ENCODE measurements around the gene CADM1. TPM values are rescaled to one million over a fixed set of nuclear protein-coding genes. Genes with fewer than 3 reads are reported as not detected.

Gene CADM1
- total RNA-seq, 1 experiment from 2014 or later, result 12.9 TPM

DNA sequence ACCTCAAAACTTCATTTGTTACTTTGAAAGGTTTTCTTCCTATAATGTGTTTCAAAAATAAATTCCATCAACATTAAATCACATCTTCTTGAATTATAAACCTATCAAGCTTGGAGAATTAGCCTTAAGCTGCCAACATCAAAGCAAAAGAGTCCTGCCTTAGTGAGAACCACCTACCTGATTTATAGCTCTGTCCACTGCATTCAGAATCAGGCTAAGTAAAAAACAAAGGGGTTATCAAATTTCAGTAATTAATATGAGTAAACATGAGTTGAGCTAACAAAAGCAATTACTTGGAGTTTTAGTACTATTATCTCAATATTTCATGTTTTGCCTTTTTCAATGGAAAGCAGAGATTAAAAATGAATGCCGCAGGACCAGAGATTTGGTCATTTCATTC lies 73.9 kb downstream of the CADM1 start:
- intact Hi-C loops (cut with micrococcal nuclease; ENCODE audit: unreplicated experiment), result no loop called here
- no peaks in the 10 kb centered on the region for H3K9me3 ChIP-seq (ENCODE audit: low read depth, low read length, poor library complexity, severe bottlenecking)
- H3K27ac ChIP-seq (ENCODE audit: low read depth, low read length, poor library complexity, severe bottlenecking), result no peak overlapping the region
- H3K27me3 ChIP-seq (replicated peaks; ENCODE audit: insufficient read depth, low read depth, low read length, poor library complexity), result no peaks in the 10 kb centered on the region
- H3K36me3 ChIP-seq (ENCODE audit: insufficient read depth, low read length, poor library complexity, severe bottlenecking), result no peaks in the 10 kb centered on the region
- BruUV-seq (replicated peaks), result no TSS peak
- no peak overlapping the region for H3K4me3 ChIP-seq (ENCODE audit: low read depth, low read length, poor library complexity, severe bottlenecking)
- no peaks in the 10 kb centered on the region for H3K4me1 ChIP-seq (ENCODE audit: insufficient read depth, low read length, poor library complexity, severe bottlenecking)
- DNase-seq (ENCODE audit: low spot score), result no peak
- POLR2A ChIA-PET (ENCODE audit: low non-redundant PET), result no interaction called here
- TF ChIP-seq EZH2 (IDR thresholded peaks at IDR 0.05; ENCODE audit: borderline replicate concordance, low read depth, low read length, poor library complexity, severe bottlenecking) (no peak), CTCF (conservative IDR thresholded peaks at IDR 0.05; ENCODE audit: low read depth, low read length) (no peak)
- CTCF ChIA-PET, result no interaction called here

GRCh38 chr11:115428306-115428705 lies 75.9 kb downstream of the CADM1 start:
- H3K36me3 ChIP-seq (ENCODE audit: insufficient read depth, low read length, poor library complexity, severe bottlenecking), result no peaks in the 10 kb centered on the region
- no peaks in the 10 kb centered on the region for H3K9me3 ChIP-seq (ENCODE audit: low read depth, low read length, poor library complexity, severe bottlenecking)
- TF ChIP-seq EZH2 (IDR thresholded peaks at IDR 0.05; ENCODE audit: borderline replicate concordance, low read depth, low read length, poor library complexity, severe bottlenecking), result no peak
- no peak for TF ChIP-seq CTCF (conservative IDR thresholded peaks at IDR 0.05; ENCODE audit: low read depth, low read length)
- BruUV-seq (replicated peaks), result no TSS peak
- ChIA-PET CTCF (no interaction called here), POLR2A (ENCODE audit: low non-redundant PET) (no interaction called here)
- H3K4me1 ChIP-seq (ENCODE audit: insufficient read depth, low read length, poor library complexity, severe bottlenecking), result no peaks in the 10 kb centered on the region
- H3K27ac ChIP-seq (ENCODE audit: low read depth, low read length, poor library complexity, severe bottlenecking), result no peak overlapping the region
- DNase-seq (ENCODE audit: low spot score), result no peak
- no peak overlapping the region for H3K4me3 ChIP-seq (ENCODE audit: low read depth, low read length, poor library complexity, severe bottlenecking)
- no peaks in the 10 kb centered on the region for H3K27me3 ChIP-seq (replicated peaks; ENCODE audit: insufficient read depth, low read depth, low read length, poor library complexity)
- intact Hi-C loops (cut with micrococcal nuclease; ENCODE audit: unreplicated experiment), result no loop called here

GRCh38 chr11:115425816-115426215 lies 78.4 kb downstream of the CADM1 start:
- no peak overlapping the region for H3K27ac ChIP-seq (ENCODE audit: low read depth, low read length, poor library complexity, severe bottlenecking)
- no peak for DNase-seq (ENCODE audit: low spot score)
- no peak overlapping the region for H3K4me3 ChIP-seq (ENCODE audit: low read depth, low read length, poor library complexity, severe bottlenecking)
- no peaks in the 10 kb centered on the region for H3K9me3 ChIP-seq (ENCODE audit: low read depth, low read length, poor library complexity, severe bottlenecking)
- CTCF ChIA-PET, result no interaction called here
- no peaks in the 10 kb centered on the region for H3K4me1 ChIP-seq (ENCODE audit: insufficient read depth, low read length, poor library complexity, severe bottlenecking)
- no TSS peak for BruUV-seq (replicated peaks)
- H3K27me3 ChIP-seq (replicated peaks; ENCODE audit: insufficient read depth, low read depth, low read length, poor library complexity), result no peaks in the 10 kb centered on the region
- TF ChIP-seq CTCF (conservative IDR thresholded peaks at IDR 0.05; ENCODE audit: low read depth, low read length), result no peak
- POLR2A ChIA-PET (ENCODE audit: low non-redundant PET), result no interaction called here
- no peaks in the 10 kb centered on the region for H3K36me3 ChIP-seq (ENCODE audit: insufficient read depth, low read length, poor library complexity, severe bottlenecking)
- intact Hi-C loops (cut with micrococcal nuclease; ENCODE audit: unreplicated experiment), result no loop called here
